ENCODE data around the gene TUBA1A. TPM values are rescaled to one million over a fixed set of nuclear protein-coding genes. Genes with fewer than 3 reads are reported as not detected.
"Not testable (repeated sequence)": the region's sequence is repeated elsewhere in the genome, so short reads cannot be mapped to it uniquely, and the experiment has no call there.

Gene TUBA1A
- total RNA-seq, 1 experiment from 2014 or later, result 523 TPM

DNA sequence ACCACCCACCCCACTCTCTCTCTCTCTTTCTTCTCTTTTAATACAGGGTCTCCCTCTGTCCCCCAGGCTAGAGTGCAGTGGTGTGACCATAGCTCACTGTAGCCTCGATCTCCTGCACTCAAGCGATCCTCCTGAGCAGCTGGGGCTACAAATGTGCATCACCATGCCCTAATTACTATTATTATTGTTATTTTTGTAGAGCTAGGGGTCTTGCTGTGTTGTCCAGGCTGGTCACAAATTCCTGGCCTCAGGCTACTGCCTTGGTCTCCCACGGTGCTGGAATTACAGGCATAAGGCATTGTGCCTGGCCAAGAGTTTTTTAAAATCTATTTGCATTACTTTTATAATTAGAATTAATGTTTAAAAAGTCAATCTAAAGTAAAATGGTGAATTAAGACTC, 34.7 kb downstream of the TUBA1A start:
- no peak for DNase-seq (ENCODE audit: low spot score)

DNA sequence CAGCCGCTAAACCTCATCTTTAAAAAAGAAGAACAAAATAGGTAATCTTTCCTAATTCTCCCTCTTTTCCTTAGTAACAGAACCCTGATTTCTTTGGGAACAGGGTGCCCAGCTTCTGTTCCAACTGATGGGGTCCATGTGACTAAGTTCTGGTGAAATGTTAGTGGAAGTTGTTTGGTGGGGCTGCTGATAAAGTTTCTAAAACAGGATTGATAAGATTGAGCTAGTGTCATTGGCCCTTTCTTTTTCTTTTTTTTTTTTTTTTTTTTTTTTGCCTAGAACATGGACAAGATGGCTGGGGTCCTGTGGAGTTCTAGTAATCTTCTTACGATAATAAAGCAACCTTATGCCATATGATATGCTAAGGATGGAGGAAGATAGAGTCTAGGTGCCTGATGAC, 41.5 kb downstream of the TUBA1A start:
- no peak for DNase-seq (ENCODE audit: low spot score)

DNA sequence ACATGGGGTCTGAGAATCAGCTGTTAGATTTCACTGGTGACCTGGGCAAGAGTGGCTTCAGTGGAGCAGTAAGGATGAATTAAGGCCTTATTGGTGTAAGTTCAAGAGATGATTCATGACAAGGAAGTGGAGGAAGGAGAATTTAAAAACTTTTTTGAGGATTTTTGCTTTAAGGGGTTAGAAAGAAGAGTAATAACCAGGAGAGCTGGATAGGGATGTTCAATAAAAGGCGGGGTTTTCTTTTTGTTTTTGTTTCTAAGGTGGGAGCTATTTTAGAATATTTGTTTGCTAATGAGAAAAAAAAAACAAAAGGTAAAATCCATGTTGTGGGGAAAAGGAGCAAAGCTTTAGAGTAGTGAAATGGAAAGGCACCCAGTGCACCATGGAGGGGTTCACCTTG, 42.5 kb downstream of the TUBA1A start:
- no peak for DNase-seq (ENCODE audit: low spot score)

DNA sequence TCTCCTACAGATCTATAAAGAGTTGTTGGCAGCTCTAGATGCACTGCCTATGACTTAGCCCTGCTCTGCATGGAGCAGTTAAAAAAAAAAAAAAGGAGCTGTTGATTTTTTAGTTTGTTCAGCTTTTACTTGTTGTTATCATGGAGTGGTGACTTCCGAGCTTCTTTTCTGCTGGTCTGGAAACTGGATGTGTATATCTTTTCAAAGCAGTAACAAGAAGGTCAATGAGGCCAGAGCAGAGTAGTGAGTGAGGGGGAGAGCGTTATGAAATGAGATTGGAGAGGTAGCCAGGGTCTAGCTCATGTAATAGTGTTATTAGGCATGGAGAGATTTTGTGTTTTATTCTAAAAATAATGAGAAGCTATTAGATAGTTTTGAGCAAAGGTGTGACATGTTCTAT, 44.5 kb downstream of the TUBA1A start:
- DNase-seq (ENCODE audit: low spot score), result no peak

DNA sequence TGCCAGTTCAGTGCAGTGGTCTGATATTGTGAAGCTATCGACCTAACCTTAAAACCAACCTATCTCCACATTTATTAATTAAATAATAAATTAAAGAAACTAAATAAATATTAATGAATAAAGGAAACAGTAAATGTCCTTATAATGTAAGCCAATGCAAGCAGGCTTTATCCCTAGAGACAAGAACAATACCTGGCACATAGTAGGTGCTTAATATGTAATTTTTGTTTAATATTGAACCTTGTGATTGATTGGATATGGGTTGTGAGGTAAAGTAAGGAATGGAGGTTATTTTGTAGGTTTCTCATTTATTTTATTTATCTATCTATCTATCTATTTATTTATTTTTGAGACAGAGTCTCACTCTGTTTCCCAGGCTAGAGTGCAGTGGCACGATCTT, 49.9 kb downstream of the TUBA1A start:
- DNase-seq (ENCODE audit: low spot score), result no peak

DNA sequence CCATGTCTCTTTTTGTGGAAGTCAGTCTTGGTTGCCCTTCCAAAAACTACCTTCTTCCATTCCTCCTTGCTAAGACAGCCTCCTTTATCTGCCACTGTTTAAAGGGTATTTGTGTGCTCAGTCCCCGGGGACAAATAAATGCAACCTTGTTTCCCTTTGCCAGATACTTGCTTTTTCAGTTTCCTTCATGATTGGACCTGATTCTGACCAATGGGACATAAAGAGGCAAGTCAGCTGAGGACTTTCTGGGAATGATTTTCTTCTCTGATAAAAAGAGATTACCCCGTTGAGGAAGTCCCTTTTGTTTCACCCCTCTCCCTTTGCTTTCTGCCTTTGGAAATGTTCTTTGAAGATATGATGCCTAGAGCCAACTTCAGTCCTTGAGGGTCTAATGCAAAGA, 50.3 kb downstream of the TUBA1A start:
- DNase-seq (ENCODE audit: low spot score), result no peak

DNA sequence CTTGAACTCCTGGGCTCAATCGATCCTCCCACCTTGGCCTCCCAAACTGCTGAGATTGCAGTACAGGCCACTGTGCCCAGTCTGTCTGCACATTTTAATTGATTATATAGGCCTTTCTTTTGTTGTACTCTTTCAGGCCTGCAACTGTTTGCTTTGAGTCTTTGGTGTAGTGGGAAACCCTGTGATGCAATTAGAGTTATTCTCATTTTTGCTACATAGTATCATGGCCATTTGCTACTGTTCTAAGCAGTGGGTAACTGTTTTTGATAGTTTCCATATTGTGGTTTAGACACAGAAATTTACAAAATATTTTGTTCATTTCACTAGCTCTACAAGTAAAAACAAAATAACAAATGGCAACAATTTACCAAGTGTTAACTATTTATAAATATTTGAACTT, 51.4 kb downstream of the TUBA1A start:
- no peak for DNase-seq (ENCODE audit: low spot score)

DNA sequence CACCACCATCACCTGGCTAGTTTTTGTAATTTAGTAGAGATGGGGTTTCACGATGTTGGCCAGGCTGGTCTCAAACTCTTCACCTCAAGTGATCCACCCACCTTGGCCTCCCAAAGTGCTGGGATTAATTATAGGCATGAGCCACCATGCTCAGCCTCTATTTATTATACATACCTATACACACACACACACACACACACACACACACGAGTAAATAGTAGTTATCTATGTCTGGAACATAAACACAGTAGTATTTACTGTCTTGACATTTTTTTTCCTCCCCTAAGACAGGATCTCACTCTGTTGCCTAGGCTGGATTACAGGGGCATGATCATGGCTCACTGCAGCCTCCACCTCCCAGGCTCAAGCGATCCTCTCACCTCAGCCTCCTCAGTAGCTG, 51.9 kb downstream of the TUBA1A start:
- DNase-seq (ENCODE audit: low spot score), result not testable (repeated sequence)

Other genes with a start within 250 kb of the TUBA1A start
- 111 and 127 TPM in 2 replicates for gene ARF3, start 231.6 kb downstream of the TUBA1A start, total RNA-seq (2014; rRNA removed; shearing (Covaris generic))
- 0.08 TPM in 1 of 2 replicates, not detected in the other for gene WNT10B, start 217.3 kb downstream of the TUBA1A start, total RNA-seq (2014; rRNA removed; shearing (Covaris generic))
- not detected in 2 replicates for gene WNT1, start 210.8 kb downstream of the TUBA1A start, total RNA-seq (2014; rRNA removed; shearing (Covaris generic))
- 0.06 and 0.14 TPM in 2 replicates for gene DDN, start 189.7 kb downstream of the TUBA1A start, total RNA-seq (2014; rRNA removed; shearing (Covaris generic))
- 94.4 and 105 TPM in 2 replicates for gene PRKAG1, start 170.3 kb downstream of the TUBA1A start, total RNA-seq (2014; rRNA removed; shearing (Covaris generic))
- 6.9 and 9.4 TPM in 2 replicates for gene KMT2D, start 128.3 kb downstream of the TUBA1A start, total RNA-seq (2014; rRNA removed; shearing (Covaris generic))
- gene RHEBL1, start 119.1 kb downstream of the TUBA1A start, total RNA-seq (2014; rRNA removed; shearing (Covaris generic)), result 0.99 and 2.4 TPM in 2 replicates
- 0.02 TPM in 1 of 2 replicates, not detected in the other for gene DHH, start 94.3 kb downstream of the TUBA1A start, total RNA-seq (2014; rRNA removed; shearing (Covaris generic))
- 10.6 and 27.3 TPM in 2 replicates for gene LMBR1L, start 78.2 kb downstream of the TUBA1A start, total RNA-seq (2014; rRNA removed; shearing (Covaris generic))
- 3,840 and 4,099 TPM in 2 replicates for gene TUBA1B, start 57.7 kb downstream of the TUBA1A start, total RNA-seq (2014; rRNA removed; shearing (Covaris generic))
- 1,223 and 1,559 TPM in 2 replicates for gene TUBA1C, start 76.0 kb upstream of the TUBA1A start, total RNA-seq (2014; rRNA removed; shearing (Covaris generic))
- 0.10 TPM in 1 of 2 replicates, not detected in the other for gene PRPH, start 106.1 kb upstream of the TUBA1A start, total RNA-seq (2014; rRNA removed; shearing (Covaris generic))
- 39.8 and 56.9 TPM in 2 replicates for gene TROAP, start 134.2 kb upstream of the TUBA1A start, total RNA-seq (2014; rRNA removed; shearing (Covaris generic))
- 2.6 and 3.8 TPM in 2 replicates for gene C1QL4, start 148.1 kb upstream of the TUBA1A start, total RNA-seq (2014; rRNA removed; shearing (Covaris generic))
- 14.3 TPM in 2 replicates for gene DNAJC22, start 157.8 kb upstream of the TUBA1A start, total RNA-seq (2014; rRNA removed; shearing (Covaris generic))
- gene SPATS2, start 178.4 kb upstream of the TUBA1A start, total RNA-seq (2014; rRNA removed; shearing (Covaris generic)), result 24.4 and 34.1 TPM in 2 replicates